Measurements from ENCODE around the gene MND1. TPM values are rescaled to one million over a fixed set of nuclear protein-coding genes. Genes with fewer than 3 reads are reported as not detected.

MND1 gene
- total RNA-seq, 1 experiment from 2014 or later = 7.9 TPM

DNA sequence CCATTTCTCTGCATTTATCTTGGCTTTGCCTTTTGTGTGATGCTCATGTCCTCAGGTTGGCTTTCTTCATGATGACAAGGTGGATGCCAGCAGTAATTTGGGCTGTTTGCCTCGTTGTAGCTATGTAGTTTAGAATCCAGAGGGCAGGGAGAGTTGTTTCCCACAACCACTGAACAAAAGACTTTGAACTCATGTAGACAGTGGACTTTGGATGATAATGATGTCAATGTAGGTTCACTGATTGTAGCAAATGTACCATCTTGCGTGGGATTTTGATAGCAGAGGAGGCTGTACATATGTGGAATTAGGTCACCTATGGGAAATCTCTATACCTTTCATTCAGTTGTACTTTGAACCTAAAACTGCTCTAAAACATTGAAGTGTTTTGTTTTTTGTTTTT lies 41.3 kb downstream of the MND1 start:
- no TSS peak for BruUV-seq (replicated peaks)
- Histone ChIP-seq H4K20me1 (ENCODE audit: low read length) (no peaks in the 10 kb centered on the region), H2AFZ (ENCODE audit: low read length) (no peak overlapping the region), H3K27ac (ENCODE audit: low read length) (no peak overlapping the region), H3K27me3 (ENCODE audit: low read length) (no peaks in the 10 kb centered on the region), H3K4me2 (ENCODE audit: low read length) (no peak overlapping the region), H3K79me2 (ENCODE audit: low read length) (no peaks in the 10 kb centered on the region), H3K9me3 (ENCODE audit: low read length) (no peaks in the 10 kb centered on the region), H3F3A (ENCODE audit: low read length, unreplicated experiment) (no peaks in the 10 kb centered on the region), H3K36me3 (ENCODE audit: low read depth, low read length) (no peaks in the 10 kb centered on the region), H3K4me3 (ENCODE audit: low read length) (no peak overlapping the region), H3K4me1 (ENCODE audit: insufficient read depth, low read length) (no peaks in the 10 kb centered on the region), H3K9ac (ENCODE audit: low read length) (no peak overlapping the region), H3K9me2 (replicated peaks; ENCODE audit: low read length) (no peaks in the 10 kb centered on the region)
- no peak for ATAC-seq
- POLR2A ChIA-PET (ENCODE audit: unreplicated experiment) = no interaction called here
- CTCF ChIA-PET = no interaction called here
- no peak for DNase-seq
- TF ChIP-seq EZH2 (IDR thresholded peaks at IDR 0.05; ENCODE audit: low read length, unreplicated experiment) (no peak), EZH2phosphoT487 (IDR thresholded peaks at IDR 0.05; ENCODE audit: borderline replicate concordance, low read length) (no peak)
- TF ChIP-seq, protein P1, sequence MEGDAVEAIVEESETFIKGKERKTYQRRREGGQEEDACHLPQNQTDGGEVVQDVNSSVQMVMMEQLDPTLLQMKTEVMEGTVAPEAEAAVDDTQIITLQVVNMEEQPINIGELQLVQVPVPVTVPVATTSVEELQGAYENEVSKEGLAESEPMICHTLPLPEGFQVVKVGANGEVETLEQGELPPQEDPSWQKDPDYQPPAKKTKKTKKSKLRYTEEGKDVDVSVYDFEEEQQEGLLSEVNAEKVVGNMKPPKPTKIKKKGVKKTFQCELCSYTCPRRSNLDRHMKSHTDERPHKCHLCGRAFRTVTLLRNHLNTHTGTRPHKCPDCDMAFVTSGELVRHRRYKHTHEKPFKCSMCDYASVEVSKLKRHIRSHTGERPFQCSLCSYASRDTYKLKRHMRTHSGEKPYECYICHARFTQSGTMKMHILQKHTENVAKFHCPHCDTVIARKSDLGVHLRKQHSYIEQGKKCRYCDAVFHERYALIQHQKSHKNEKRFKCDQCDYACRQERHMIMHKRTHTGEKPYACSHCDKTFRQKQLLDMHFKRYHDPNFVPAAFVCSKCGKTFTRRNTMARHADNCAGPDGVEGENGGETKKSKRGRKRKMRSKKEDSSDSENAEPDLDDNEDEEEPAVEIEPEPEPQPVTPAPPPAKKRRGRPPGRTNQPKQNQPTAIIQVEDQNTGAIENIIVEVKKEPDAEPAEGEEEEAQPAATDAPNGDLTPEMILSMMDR (conservative IDR thresholded peaks at IDR 0.05; ENCODE audit: low read depth, low read length) = no peak
- intact Hi-C loops (cut with micrococcal nuclease) = no loop called here

DNA sequence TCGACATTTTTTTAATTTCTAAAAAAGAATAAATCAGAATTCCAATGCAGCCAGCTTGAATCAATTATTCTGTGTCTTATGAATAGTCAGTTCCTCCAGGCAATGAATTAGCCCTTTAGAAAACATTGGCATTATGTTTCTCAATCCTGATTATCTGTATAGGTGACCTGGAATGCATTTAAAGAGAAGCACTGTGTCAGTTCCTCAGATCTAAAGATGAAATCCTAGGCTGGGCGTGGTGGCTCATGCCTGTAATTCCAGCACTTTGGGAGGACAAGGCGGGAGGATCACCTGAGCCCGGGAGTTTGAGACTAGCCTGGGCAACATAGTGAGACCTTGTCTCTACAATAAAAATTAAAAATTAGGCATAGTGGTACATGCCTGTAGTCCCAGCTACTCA lies 43.5 kb downstream of the MND1 start:
- intact Hi-C loops (cut with micrococcal nuclease) = no loop called here
- Histone ChIP-seq H3K9ac (ENCODE audit: low read length) (no peak overlapping the region), H3K4me1 (ENCODE audit: insufficient read depth, low read length) (no peaks in the 10 kb centered on the region), H3K4me3 (ENCODE audit: low read length) (no peak overlapping the region), H2AFZ (ENCODE audit: low read length) (no peak overlapping the region), H3F3A (ENCODE audit: low read length, unreplicated experiment) (no peaks in the 10 kb centered on the region), H4K20me1 (ENCODE audit: low read length) (no peaks in the 10 kb centered on the region), H3K27ac (ENCODE audit: low read length) (no peak overlapping the region), H3K9me2 (replicated peaks; ENCODE audit: low read length) (no peaks in the 10 kb centered on the region), H3K9me3 (ENCODE audit: low read length) (no peaks in the 10 kb centered on the region), H3K79me2 (ENCODE audit: low read length) (no peaks in the 10 kb centered on the region), H3K36me3 (ENCODE audit: low read depth, low read length) (no peaks in the 10 kb centered on the region), H3K4me2 (ENCODE audit: low read length) (no peak overlapping the region), H3K27me3 (ENCODE audit: low read length) (no peaks in the 10 kb centered on the region)
- no peak for TF ChIP-seq EZH2 (IDR thresholded peaks at IDR 0.05; ENCODE audit: low read length, unreplicated experiment)
- no peak for TF ChIP-seq EZH2phosphoT487 (IDR thresholded peaks at IDR 0.05; ENCODE audit: borderline replicate concordance, low read length)
- TF ChIP-seq, protein P1 (conservative IDR thresholded peaks at IDR 0.05; ENCODE audit: low read depth, low read length) = no peak
- ATAC-seq (no peak), DNase-seq (no peak)
- ChIA-PET CTCF (no interaction called here), POLR2A (ENCODE audit: unreplicated experiment) (no interaction called here)
- no TSS peak for BruUV-seq (replicated peaks)

DNA sequence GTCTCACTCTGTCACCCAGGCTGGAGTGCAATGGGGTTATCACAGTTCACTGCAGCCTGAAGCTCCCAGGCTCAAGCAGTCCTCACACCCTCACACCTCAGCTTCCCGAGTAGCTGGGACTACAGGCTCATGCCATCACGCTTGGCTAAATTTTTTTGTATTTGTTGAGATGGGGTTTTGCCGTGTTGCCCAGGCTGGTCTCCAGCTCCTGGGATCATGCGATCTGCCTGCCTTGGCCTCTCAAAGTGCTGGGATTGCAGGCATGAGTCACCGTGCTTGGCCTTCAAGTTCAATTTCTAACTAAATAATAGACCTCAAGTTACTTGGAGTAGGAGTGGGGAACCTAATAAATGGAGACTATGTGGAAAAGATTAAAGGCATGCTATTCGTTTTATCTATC lies 48.9 kb downstream of the MND1 start:
- H3K9me2 ChIP-seq (replicated peaks; ENCODE audit: low read length) = no peaks in the 10 kb centered on the region
- H3K9ac ChIP-seq (ENCODE audit: low read length) = no peak overlapping the region
- H2AFZ ChIP-seq (ENCODE audit: low read length) = no peak overlapping the region
- ATAC-seq (peak; percentile 67), DNase-seq (peak; percentile 19)
- H3K36me3 ChIP-seq (ENCODE audit: low read depth, low read length) = no peaks in the 10 kb centered on the region
- H3K27me3 ChIP-seq (ENCODE audit: low read length) = no peaks in the 10 kb centered on the region
- CTCF ChIA-PET = no interaction called here
- POLR2A ChIA-PET (ENCODE audit: unreplicated experiment) = no interaction called here
- no peak overlapping the region for H3K4me3 ChIP-seq (ENCODE audit: low read length)
- no peak overlapping the region for H3K4me2 ChIP-seq (ENCODE audit: low read length)
- H3K79me2 ChIP-seq (ENCODE audit: low read length) = no peaks in the 10 kb centered on the region
- no peaks in the 10 kb centered on the region for H3K4me1 ChIP-seq (ENCODE audit: insufficient read depth, low read length)
- no peaks in the 10 kb centered on the region for H3F3A ChIP-seq (ENCODE audit: low read length, unreplicated experiment)
- TF ChIP-seq, protein P1 (conservative IDR thresholded peaks at IDR 0.05; ENCODE audit: low read depth, low read length) = no peak
- no peak for TF ChIP-seq EZH2phosphoT487 (IDR thresholded peaks at IDR 0.05; ENCODE audit: borderline replicate concordance, low read length)
- no peak for TF ChIP-seq EZH2 (IDR thresholded peaks at IDR 0.05; ENCODE audit: low read length, unreplicated experiment)
- intact Hi-C loops (cut with micrococcal nuclease) = no loop called here
- no peaks in the 10 kb centered on the region for H3K9me3 ChIP-seq (ENCODE audit: low read length)
- no TSS peak for BruUV-seq (replicated peaks)
- H4K20me1 ChIP-seq (ENCODE audit: low read length) = no peaks in the 10 kb centered on the region
- H3K27ac ChIP-seq (ENCODE audit: low read length) = no peak overlapping the region
